ENCODE results near the gene CCDC158.
"Not testable (repeated sequence)": the region's sequence is repeated elsewhere in the genome, so short reads cannot be mapped to it uniquely, and the experiment has no call there.

The CCDC158 gene

GRCh38 chr4:76364763-76365162 lies 56.2 kb downstream of the CCDC158 start:
- DNase-seq, result no peak

DNA sequence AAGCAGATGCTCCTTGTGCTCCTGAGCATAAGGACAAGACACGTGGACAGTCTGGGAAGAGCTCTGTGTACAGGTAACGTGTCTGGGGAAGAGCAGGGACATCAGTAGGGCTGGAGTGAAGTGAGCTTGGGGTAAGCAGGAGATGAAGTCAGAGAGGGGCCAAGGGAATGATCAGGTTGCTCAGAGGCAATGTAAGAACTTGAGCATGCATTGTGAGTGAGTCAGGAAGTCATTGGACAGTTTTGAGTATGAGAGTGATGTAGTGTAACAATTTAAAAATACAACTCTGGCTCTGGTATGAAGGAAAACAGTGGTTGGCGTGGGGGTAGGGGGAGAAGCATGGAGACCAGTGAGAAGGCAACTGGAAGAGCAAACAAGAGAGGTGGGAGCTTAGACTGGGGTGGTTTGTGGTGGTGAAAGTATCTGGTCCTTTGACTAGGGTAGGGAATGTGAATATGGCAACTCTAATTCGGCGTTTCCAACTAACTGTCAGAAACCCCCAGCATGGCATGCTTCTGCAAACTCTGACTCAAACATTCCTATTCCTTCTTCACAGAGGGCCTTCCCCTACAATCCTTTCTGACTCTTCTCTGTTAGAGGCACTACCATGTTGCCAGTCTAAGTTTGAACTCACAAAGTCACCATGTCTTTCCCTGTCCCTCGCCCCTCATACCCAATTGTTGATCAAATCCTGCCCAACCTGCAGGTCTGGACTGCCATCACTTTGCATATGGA lies 57.2 kb downstream of the CCDC158 start:
- DNase-seq, result no peak

GRCh38 chr4:76361689-76362412 lies 59.1 kb downstream of the CCDC158 start:
- DNase-seq, result no peak

GRCh38 chr4:76359881-76360466 lies 61.0 kb downstream of the CCDC158 start:
- not testable (repeated sequence) for DNase-seq

GRCh38 chr4:76357981-76358380 lies 63.0 kb downstream of the CCDC158 start:
- DNase-seq, result no peak

DNA sequence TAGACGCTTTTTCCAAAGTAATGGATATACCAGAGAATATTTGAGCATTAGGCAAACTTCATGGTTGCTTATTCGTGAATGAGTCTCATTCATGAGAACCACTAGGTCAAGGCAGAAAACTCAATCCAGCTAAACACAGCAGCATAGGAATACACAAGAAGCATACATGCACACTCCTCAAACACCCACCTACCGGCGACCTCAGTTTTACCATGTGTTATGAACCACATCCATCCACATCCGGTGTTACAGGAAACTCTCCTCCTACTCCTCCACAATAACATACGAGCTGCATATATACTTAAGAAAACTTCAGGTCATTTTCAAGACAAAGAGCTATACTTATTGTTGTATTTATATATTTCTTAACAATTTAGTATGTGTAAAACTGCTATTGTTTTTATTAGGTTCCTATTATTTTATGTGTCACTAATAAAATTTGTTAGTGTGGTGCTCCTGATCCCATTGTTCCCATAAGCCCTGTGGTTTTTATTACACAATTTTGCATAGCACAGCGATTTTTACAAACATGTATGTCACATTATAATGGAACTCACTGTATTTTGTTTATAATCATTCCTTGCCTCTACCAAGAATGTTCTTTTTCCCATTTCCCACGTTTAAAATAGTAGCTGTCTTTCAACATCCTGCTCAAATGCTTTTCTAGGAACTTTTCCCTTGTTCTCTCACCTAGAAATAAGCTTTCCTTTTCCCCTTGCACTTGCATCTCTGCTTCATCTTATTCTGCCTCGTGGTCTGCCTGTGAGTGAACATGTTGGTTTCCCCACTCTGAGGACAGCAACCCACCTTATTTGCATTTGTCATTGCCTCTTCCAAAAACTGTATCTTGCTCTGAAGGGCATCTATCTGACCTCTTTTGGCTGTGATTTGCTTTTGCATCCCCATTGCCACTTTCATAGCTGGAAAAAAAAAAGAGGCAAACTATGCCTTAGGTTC lies 66.1 kb downstream of the CCDC158 start:
- no peak for DNase-seq

DNA sequence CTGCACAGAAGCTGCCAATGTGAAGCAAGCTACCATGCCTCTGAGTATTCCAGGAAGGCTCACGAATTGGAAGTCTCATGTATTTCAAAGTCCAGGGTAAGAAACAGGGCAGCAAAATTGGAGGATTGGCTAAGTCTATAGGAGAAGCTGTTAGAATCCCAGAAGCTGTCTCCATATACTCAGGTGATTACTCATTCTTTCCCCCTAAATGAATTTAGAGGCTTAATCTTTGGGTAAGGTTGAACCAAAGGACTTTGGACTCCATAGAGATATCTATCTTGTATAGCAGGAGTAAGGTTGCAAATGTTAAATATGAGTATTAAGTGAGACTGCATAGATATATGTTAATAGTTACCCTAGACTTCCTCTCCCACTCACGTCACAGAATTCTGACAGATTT lies 78.1 kb downstream of the CCDC158 start:
- DNase-seq, result no peak

DNA sequence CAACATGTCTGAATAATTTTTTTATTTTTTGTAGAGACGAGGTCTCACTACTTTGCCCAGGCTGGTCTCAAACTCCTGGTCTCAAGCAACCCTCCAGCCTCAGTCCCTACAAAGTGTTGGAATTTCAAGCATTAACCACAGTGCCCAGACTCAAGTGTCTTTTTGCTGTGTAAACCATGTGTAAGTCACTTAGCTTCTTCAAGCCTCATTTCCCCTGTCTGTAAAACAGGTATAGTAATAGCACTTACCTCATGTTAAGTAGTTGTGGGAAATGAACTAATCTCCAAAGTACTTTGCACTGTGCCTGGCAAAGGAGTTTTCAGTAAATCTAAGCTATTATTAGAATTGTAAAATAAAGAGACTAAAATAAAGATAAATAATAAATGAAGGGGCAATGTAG lies 78.8 kb downstream of the CCDC158 start:
- no peak for DNase-seq

DNA sequence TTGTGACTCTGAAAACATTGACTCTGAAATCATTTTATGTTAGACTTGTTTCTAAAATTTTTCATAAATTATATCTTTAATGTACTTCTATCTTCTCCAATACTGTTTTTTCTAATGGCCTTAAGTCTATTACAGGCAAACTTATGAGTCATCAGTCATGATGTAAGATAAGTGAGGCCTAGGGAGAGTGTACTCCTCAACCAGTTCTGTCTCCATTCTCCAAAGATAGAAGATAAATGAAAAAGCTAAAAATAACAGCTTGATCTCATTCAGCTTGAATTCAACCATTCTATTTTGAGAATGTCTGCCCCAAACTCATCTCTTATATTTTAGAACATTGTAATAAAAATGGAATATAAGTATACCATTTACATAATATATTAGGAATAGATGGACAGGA lies 79.9 kb downstream of the CCDC158 start:
- no peak for DNase-seq

DNA sequence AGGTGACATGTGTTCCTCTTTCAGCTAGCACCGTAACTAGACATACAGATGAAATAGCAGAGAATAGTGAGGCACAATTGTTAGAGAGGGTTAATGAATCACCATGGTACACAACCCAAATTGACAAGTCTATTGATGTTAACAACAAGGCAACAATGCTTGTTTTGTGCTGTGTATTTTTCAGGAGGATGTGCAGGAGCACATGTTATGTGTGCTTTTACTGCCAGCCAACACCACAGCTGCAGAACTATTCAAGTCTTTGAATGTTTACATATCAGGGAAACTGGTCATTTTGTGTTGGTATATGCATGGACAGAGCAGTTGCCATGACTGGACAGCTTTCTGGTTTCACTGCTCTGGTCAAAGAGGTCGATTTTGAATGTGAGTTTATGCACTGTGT lies 81.6 kb downstream of the CCDC158 start:
- DNase-seq, result no peak

GRCh38 chr4:76334885-76335284 lies 86.1 kb downstream of the CCDC158 start:
- no peak for DNase-seq

DNA sequence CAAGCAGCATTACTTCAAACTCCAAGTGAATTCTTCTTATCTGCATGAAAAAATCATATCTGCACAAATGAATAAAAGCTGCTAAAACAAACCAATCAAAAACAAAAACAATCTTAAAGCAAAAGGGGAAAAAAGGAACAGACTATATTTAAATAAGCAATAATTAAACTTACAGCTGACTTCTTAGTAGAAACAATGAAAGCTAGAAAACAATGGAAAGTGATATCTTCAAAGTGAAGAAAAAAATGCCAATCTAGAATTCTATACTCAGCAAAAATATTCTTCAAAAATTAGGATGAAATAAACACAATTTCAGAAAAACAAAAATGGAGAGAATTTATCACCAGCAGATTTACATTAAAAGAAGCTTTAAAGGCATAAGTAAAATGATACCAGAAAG lies 94.4 kb downstream of the CCDC158 start:
- no peak for DNase-seq

- no peak for DNase-seq
These were observed 95.9 kb downstream of the CCDC158 start for GRCh38 chr4:76325072-76325471.

DNA sequence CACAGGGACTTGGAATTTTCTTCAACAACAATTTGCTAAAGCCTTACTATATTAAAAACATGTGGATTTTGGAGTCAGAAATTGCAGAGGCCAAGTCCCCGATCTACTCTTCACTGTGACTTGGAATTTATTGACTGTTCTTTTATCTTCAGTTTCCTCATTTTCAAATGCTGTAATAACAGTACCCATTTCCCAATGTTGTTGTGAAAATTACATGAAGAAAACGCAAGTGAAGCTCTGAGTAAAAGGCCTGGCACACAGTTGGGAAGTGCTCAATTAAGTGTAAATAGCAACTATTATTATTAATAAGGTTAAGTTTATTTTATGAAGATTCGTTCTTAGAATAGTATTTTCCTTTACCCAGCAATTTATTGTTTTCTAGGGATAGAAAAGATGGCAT lies 98.7 kb downstream of the CCDC158 start:
- no peak for DNase-seq

DNA sequence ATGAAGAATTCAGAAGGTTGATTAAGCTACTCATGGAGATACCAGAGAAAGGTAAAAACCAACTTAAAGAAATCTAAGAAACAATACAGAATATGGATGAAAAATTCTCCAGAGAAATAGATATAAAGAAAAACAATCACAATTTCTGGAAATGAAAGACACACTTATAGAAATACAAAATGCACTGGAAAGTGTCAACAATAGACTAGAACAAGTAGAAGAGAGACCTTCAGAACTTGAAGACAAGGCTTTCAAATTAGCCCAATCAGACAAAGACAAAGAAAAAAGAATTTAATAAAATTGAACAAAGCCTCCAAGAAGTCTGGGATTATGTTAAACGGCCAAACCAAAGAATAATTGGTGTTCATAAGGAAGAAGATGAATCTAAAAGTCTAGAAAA lies 104.8 kb downstream of the CCDC158 start:
- DNase-seq, result no peak

DNA sequence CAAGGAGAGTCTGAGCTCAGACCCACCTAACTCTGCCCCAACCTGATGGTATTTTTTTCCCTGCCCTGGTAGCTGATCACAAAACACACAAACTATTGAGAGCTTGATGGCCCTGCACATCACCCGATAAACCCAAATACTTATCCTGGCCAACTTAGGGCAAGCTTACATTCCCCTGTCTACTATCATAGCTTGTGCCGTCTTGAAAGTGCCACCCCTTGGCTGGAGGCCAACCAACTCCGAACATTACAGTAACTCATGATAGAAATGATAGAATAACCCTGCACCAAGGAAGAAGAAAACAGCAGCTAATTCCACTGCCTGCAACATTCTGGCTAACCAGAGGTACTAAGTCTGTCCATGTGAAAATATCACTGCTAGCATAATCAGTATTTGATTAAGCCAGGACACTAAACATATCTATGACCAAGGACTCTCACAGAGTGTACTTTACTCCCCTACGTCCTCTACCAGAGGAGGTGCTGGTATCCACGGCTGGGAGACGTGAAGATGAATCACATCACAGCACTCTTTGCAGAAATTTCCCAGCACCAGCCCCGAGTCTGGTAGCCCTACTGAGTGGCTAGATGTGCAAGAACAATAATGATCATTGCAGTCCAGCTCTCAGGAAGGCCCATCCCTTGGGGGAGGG lies 105.5 kb downstream of the CCDC158 start:
- no peak for DNase-seq

- no peak for DNase-seq
These were observed 107.4 kb downstream of the CCDC158 start for GRCh38 chr4:76313547-76313946.

- no peak for DNase-seq
These were observed 108.5 kb downstream of the CCDC158 start for GRCh38 chr4:76312457-76312856.

DNA sequence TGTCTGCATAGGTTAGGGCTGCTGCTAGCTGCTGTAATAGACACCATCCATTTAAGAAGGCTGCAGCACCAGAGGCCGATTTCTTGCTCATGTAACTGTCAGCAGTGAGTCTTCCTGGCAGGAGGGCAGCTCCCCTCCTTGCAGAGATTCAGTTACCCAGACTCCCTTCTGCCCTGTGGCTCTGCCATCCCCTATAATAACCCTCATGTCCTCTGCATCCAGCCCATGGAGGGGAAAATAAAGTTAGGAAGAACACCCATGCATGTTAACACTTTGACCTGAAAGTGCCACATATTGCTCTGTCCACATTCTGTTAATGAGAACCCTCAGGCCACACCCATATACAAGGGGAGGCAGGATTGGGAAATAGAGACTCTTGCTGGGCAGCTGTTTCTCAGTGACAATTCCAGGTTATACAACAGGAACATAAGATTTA lies 109.0 kb downstream of the CCDC158 start:
- DNase-seq, result no peak

DNA sequence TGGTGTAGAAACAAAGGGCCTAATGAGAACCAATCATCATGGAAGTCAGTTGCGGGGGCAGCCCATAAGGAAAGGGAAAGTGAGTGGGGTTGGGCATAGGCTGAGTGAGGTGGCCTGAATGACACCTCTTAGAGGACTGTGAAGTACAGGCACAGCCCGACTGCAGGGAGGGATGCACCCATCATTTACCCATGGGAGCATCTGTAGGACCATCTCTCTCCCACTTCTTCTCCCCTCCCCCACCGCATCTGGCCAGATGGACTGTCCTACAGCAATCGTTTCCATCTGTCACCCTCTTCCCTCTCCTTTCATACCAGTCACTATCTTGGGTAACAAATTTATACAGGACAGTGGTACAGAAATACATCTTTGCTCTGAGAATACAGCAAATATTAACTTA lies 110.3 kb downstream of the CCDC158 start:
- DNase-seq, result no peak

DNA sequence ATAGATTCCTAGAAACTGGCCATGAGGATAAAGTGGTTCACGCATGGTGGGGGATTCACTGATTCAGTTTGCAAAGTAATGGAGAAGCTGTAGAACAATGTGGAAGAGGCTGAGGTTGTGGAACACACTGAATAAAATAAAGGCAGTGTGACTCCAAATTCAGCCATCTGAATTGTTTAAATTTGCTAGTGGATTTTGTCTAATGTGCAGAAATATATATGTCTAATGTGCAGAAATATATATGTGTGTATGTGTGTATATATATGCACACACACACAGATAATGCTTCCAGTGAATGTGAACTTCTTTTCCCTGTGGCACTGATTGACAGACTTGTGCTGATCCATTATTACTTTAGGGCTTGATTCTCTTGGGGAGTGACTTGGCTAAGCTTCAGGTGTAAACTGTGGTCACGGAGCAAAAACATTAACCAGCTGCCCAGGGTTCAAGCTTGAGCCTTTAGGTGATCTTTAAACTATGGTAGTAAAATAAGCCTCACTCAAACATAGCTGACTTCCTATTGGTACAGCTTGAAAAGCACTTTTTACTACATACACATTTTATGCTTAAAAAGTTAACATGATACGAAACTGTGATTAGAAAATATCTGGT lies 110.9 kb downstream of the CCDC158 start:
- no peak for DNase-seq

DNA sequence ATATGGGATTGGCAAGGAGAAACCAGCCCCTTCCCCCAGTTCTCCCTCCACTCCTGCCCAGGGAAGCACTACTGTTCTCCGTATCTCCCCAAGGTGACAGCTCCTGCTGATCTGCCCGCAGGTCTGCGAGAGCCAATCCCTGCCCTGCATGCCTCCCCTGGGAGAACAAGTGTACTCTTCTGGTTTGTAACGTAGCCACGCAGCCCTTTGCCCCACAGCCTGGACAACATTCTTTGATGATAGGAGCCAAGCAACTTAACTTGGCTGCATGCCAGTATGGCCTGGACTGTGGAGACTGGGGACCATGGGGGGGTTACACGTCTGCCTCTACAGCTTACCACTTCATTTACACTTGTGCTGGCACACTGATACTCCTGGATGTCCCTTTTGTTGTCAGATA lies 112.4 kb downstream of the CCDC158 start:
- DNase-seq, result no peak

Measured in NCI-H2107 (cell line).